SK-N-SH (cell line): ENCODE data around the gene RBBP8NL. TPM values are rescaled to one million over a fixed set of nuclear protein-coding genes. Genes with fewer than 3 reads are reported as not detected.

Experiments
- CTCF ChIA-PET: fragments of 300-600, 350-600 bp; formaldehyde crosslinking; extraction: SDS; loops from one replicate; lab custom pipeline; 2021; lab: Yijun Ruan, JAX
- POLR2A ChIA-PET: fragments of 350-600 bp; sonication (Branson Sonifier 250); formaldehyde crosslinking; extraction: SDS; loops from one replicate; lab custom pipeline; 2020; ENCODE audit warnings: antibody characterized with exemption, inconsistent platforms; lab: Yijun Ruan, JAX
- DNase-seq: peaks from one replicate; pipeline ENCODE4 v3.0.0; 2012
- H2AFZ ChIP-seq: fragments of 200-600 bp; sonication (generic); 2 replicates; pipeline ENCODE4 v1.8.1; 2016; ENCODE audit warnings: antibody characterized with exemption, mild to moderate bottlenecking, low read depth
- H3F3A ChIP-seq: fragments of 200-600 bp; sonication (generic); replicated peaks from 2 replicates; pipeline ENCODE3; 2016; ENCODE audit warnings: antibody characterized with exemption, mild to moderate bottlenecking; ENCODE audit not compliant: insufficient read depth
- H3K27ac ChIP-seq, 2 experiments: fragments of 200-500 bp in 1 of 2; fragments of 200-600 bp in 1 of 2; sonication (Bioruptor generic) in 1 of 2; sonication (generic), shearing (Covaris generic) in 1 of 2; 2 replicates each; pipeline versions ENCODE4 v1.5.1 to v1.6.1; 2014 to 2016; ENCODE audit warnings: low read depth in 2 of 2, inconsistent platforms in 1 of 2, low read length in 1 of 2, mild to moderate bottlenecking in 1 of 2, mixed read lengths in 1 of 2
- H3K27me3 ChIP-seq: fragments of 200-600 bp; sonication (generic), shearing (Covaris generic); 2 replicates; pipeline ENCODE4 v1.6.1; 2016; ENCODE audit warnings: mixed run types; ENCODE audit not compliant: insufficient read depth
- H3K36me3 ChIP-seq, 2 experiments: fragments of 200-500 bp in 1 of 2; fragments of 200-600 bp in 1 of 2; sonication (Bioruptor generic) in 1 of 2; sonication (generic) in 1 of 2; replicated peaks in 1 of 2; 2 replicates each; pipeline versions ENCODE3 to v1.5.1; 2014 to 2016; ENCODE audit warnings: low read length in 1 of 2, mild to moderate bottlenecking in 1 of 2; ENCODE audit not compliant: insufficient read depth in 2 of 2, control insufficient read depth in 1 of 2
- H3K4me1 ChIP-seq, 2 experiments: fragments of 200-500 bp in 1 of 2; fragments of 200-600 bp in 1 of 2; sonication (Bioruptor generic) in 1 of 2; sonication (generic), shearing (Covaris generic) in 1 of 2; 2 replicates each; pipeline versions ENCODE4 v1.5.1 to v1.6.1; 2014 to 2016; ENCODE audit warnings: low read depth in 1 of 2, low read length in 1 of 2, mixed run types in 1 of 2; ENCODE audit not compliant: insufficient read depth in 2 of 2, control insufficient read depth in 1 of 2
- H3K4me2 ChIP-seq: fragments of 200-600 bp; sonication (generic), shearing (Covaris generic); 2 replicates; pipeline ENCODE4 v1.6.1; 2017; ENCODE audit warnings: mixed run types
- H3K4me3 ChIP-seq, 2 experiments: fragments of 200-500 bp in 1 of 2; fragments of 200-600 bp in 1 of 2; sonication (Bioruptor generic) in 1 of 2; sonication (generic), shearing (Covaris generic) in 1 of 2; 2 replicates each; pipeline versions ENCODE4 v1.5.1 to v1.8.1; 2014 to 2016; ENCODE audit warnings: low read depth in 2 of 2, inconsistent platforms in 1 of 2, low read length in 1 of 2, mild to moderate bottlenecking in 1 of 2, mixed read lengths in 1 of 2, moderate library complexity in 1 of 2
- H3K79me2 ChIP-seq: fragments of 200-600 bp; sonication (generic); 2 replicates; pipeline ENCODE4 v1.8.1; 2017; ENCODE audit warnings: mild to moderate bottlenecking; ENCODE audit not compliant: insufficient read depth
- H3K9ac ChIP-seq: fragments of 200-600 bp; sonication (generic); 2 replicates; pipeline ENCODE4 v1.6.1; 2017; ENCODE audit warnings: mixed run types
- H3K9me2 ChIP-seq: fragments of 200-600 bp; sonication (generic); 2 replicates; pipeline ENCODE4 v1.6.1; 2017; ENCODE audit warnings: mixed run types
- H3K9me3 ChIP-seq: fragments of 200-600 bp; sonication (generic); 2 replicates; pipeline ENCODE4 v1.6.1; 2017; ENCODE audit warnings: mixed run types, mild to moderate bottlenecking, moderate library complexity
- H4K20me1 ChIP-seq: fragments of 200-600 bp; sonication (generic); 2 replicates; pipeline ENCODE4 v1.6.1; 2017; ENCODE audit warnings: mild to moderate bottlenecking, mixed run types; ENCODE audit not compliant: insufficient read depth
- CHD2 ChIP-seq: fragments of 150-350 bp; IDR thresholded peaks from 2 replicates; pipeline ENCODE4 v1.6.1; 2018; ENCODE audit warnings: low read length; ENCODE audit not compliant: partially characterized antibody
- EP300 ChIP-seq, 2 experiments: IDR thresholded peaks; 2 replicates each; pipeline versions ENCODE4 v1.4.0 to v1.6.1; 2012; ENCODE audit warnings: borderline replicate concordance in 1 of 2, low read depth in 1 of 2, low read length in 1 of 2
- FOSL2 ChIP-seq: IDR thresholded peaks from 2 replicates; pipeline ENCODE4 v1.4.0; 2012; ENCODE audit warnings: low read depth, mild to moderate bottlenecking, moderate library complexity, borderline replicate concordance
- FOXJ3 ChIP-seq: sonication (generic); formaldehyde crosslinking; IDR thresholded peaks from 2 replicates; pipeline ENCODE4 v1.5.1; 2020; ENCODE audit warnings: mild to moderate bottlenecking, missing genetic modification reagents
- IRF3 ChIP-seq: fragments of 150-350 bp; IDR thresholded peaks from 2 replicates; pipeline ENCODE4 v1.6.1; 2016; ENCODE audit warnings: mild to moderate bottlenecking, low read depth, low read length
- NFIC ChIP-seq: IDR thresholded peaks from 2 replicates; pipeline ENCODE4 v1.4.0; 2012; ENCODE audit warnings: borderline replicate concordance
- POLR2AphosphoS5 ChIP-seq: IDR thresholded peaks from 2 replicates; pipeline ENCODE4 v1.6.1; 2012; ENCODE audit warnings: low read depth, low read length
- RAD21 ChIP-seq: IDR thresholded peaks from 2 replicates; pipeline ENCODE4 v1.6.1; 2012; ENCODE audit warnings: mild to moderate bottlenecking, low read length
- RCOR1 ChIP-seq: fragments of 150-350 bp; IDR thresholded peaks from 2 replicates; pipeline ENCODE4 v1.6.1; 2017; ENCODE audit warnings: antibody characterized with exemption, low read length
- SIN3A ChIP-seq: IDR thresholded peaks from 2 replicates; pipeline ENCODE4 v1.6.1; 2012; ENCODE audit warnings: low read depth, mild to moderate bottlenecking, low read length, moderate library complexity, borderline replicate concordance
- TAF1 ChIP-seq: IDR thresholded peaks from 2 replicates; pipeline ENCODE4 v1.6.1; 2012; ENCODE audit warnings: low read depth, mild to moderate bottlenecking, low read length, moderate library complexity, borderline replicate concordance
- TCF12 ChIP-seq: IDR thresholded peaks from 2 replicates; pipeline ENCODE4 v1.4.0; 2012
- USF1 ChIP-seq: IDR thresholded peaks from 2 replicates; pipeline ENCODE4 v1.4.0; 2012; ENCODE audit warnings: low read depth, borderline replicate concordance
- YY1 ChIP-seq: IDR thresholded peaks from 2 replicates; pipeline ENCODE4 v1.4.0; 2012; ENCODE audit warnings: low read depth, mild to moderate bottlenecking
- WGBS: methylation state at CpG from one replicate; pipeline ENCODE4 v1.1.6; 2017; ENCODE audit warnings: low lambda C conversion rate; 5-methylcytosine and 5-hydroxymethylcytosine counted together
- polyA plus RNA-seq, 3 experiments: library from polyadenylated mRNA; depleted of rRNA; stranded (reverse); fragments of >200 nt; gene quantifications; 2 replicates each; pipeline ENCODE4 v1.2.3, GENCODE V29; 2012
- TF ChIP-seq, protein P1 (sequence below): IDR thresholded peaks from 2 replicates; pipeline ENCODE4; 2012
- TF ChIP-seq, protein P2 (sequence below): fragments of 200-600 bp; sonication (generic); IDR thresholded peaks from 2 replicates; pipeline ENCODE4 v1.6.1; 2017; ENCODE audit warnings: antibody characterized with exemption, mild to moderate bottlenecking, moderate library complexity
- TF ChIP-seq, protein P3 (sequence below): IDR thresholded peaks from 2 replicates; pipeline ENCODE4 v1.4.0; 2012; ENCODE audit warnings: low read depth
- TF ChIP-seq, protein P4 (sequence below): fragments of 150-350 bp; IDR thresholded peaks from 2 replicates; pipeline ENCODE4 v1.6.1; 2017; ENCODE audit warnings: antibody characterized with exemption, low read length, low read depth, borderline replicate concordance

The RBBP8NL gene
- polyA plus RNA-seq, 1 of the 3 experiments (the other 2 are of a cell fraction): not detected

GRCh38 chr20:62413896-62414481, 13.3 kb downstream of the RBBP8NL start:
- ChIA-PET POLR2A (no interaction called here), CTCF (interaction anchor here (0.8 to 1.3 kb wide), 7 partner anchors 12 to 203 kb away, joined by 3 to 5 read pairs (median 3); partner anchors contain the start of gene RBBP8NL)
- Histone ChIP-seq H3K4me1 (peaks cover 0 to 19% of the 10 kb centered on the region in 2 experiments; a peak in 1 of 4 replicates), H3K4me3 (no peak overlapping the region), H3K9ac (no peak overlapping the region), H3K27ac (no peak overlapping the region), H3F3A (no peaks in the 10 kb centered on the region), H3K79me2 (no peaks in the 10 kb centered on the region), H3K27me3 (no peaks in the 10 kb centered on the region), H3K9me3 (no peaks in the 10 kb centered on the region), H3K9me2 (no peaks in the 10 kb centered on the region), H3K4me2 (no peak overlapping the region), H3K36me3 (no peaks in the 10 kb centered on the region), H4K20me1 (no peaks in the 10 kb centered on the region), H2AFZ (no peak overlapping the region)
- DNase-seq: peak; percentile 66
- WGBS: 33% methylated on average over 3 of the region's 22 CpGs
- TF ChIP-seq, protein P1, sequence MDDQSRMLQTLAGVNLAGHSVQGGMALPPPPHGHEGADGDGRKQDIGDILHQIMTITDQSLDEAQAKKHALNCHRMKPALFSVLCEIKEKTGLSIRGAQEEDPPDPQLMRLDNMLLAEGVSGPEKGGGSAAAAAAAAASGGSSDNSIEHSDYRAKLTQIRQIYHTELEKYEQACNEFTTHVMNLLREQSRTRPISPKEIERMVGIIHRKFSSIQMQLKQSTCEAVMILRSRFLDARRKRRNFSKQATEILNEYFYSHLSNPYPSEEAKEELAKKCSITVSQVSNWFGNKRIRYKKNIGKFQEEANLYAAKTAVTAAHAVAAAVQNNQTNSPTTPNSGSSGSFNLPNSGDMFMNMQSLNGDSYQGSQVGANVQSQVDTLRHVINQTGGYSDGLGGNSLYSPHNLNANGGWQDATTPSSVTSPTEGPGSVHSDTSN: no peak
- TF ChIP-seq YY1: no peak
- TF ChIP-seq EP300 (IDR thresholded peaks at IDR 0.05; ENCODE audit: borderline replicate concordance in 1 of 2, low read depth in 1 of 2, low read length in 1 of 2): no peak
- no peak for TF ChIP-seq IRF3
- TF ChIP-seq, protein P2, sequence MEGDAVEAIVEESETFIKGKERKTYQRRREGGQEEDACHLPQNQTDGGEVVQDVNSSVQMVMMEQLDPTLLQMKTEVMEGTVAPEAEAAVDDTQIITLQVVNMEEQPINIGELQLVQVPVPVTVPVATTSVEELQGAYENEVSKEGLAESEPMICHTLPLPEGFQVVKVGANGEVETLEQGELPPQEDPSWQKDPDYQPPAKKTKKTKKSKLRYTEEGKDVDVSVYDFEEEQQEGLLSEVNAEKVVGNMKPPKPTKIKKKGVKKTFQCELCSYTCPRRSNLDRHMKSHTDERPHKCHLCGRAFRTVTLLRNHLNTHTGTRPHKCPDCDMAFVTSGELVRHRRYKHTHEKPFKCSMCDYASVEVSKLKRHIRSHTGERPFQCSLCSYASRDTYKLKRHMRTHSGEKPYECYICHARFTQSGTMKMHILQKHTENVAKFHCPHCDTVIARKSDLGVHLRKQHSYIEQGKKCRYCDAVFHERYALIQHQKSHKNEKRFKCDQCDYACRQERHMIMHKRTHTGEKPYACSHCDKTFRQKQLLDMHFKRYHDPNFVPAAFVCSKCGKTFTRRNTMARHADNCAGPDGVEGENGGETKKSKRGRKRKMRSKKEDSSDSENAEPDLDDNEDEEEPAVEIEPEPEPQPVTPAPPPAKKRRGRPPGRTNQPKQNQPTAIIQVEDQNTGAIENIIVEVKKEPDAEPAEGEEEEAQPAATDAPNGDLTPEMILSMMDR: peak; percentile 27; the same call in 1 of the 2 replicates
- TF ChIP-seq NFIC: no peak

GRCh38 chr20:62413025-62413570, 14.2 kb downstream of the RBBP8NL start:
- Histone ChIP-seq H3K27me3 (no peaks in the 10 kb centered on the region), H2AFZ (no peak overlapping the region), H3K9me3 (no peaks in the 10 kb centered on the region), H3K4me2 (no peak overlapping the region), H3K4me3 (no peak overlapping the region), H3F3A (no peaks in the 10 kb centered on the region), H3K36me3 (no peaks in the 10 kb centered on the region), H3K79me2 (no peaks in the 10 kb centered on the region), H4K20me1 (no peaks in the 10 kb centered on the region), H3K9ac (no peak overlapping the region), H3K4me1 (peaks cover 0 to 21% of the 10 kb centered on the region in 2 experiments; a peak in 1 of 4 replicates), H3K27ac (no peak overlapping the region), H3K9me2 (no peaks in the 10 kb centered on the region)
- WGBS: 60% methylated on average over 2 of the region's 11 CpGs
- ChIA-PET POLR2A (no interaction called here), CTCF (interaction anchor here (0.8 to 1.3 kb wide), 3 partner anchors 15 to 204 kb away, joined by 3 to 4 read pairs (median 3); partner anchors contain the start of gene RBBP8NL)
- TF ChIP-seq, protein P3, sequence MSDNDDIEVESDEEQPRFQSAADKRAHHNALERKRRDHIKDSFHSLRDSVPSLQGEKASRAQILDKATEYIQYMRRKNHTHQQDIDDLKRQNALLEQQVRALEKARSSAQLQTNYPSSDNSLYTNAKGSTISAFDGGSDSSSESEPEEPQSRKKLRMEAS: no peak
- TF ChIP-seq TCF12: no peak
- no peak for TF ChIP-seq SIN3A
- TF ChIP-seq, protein P4, sequence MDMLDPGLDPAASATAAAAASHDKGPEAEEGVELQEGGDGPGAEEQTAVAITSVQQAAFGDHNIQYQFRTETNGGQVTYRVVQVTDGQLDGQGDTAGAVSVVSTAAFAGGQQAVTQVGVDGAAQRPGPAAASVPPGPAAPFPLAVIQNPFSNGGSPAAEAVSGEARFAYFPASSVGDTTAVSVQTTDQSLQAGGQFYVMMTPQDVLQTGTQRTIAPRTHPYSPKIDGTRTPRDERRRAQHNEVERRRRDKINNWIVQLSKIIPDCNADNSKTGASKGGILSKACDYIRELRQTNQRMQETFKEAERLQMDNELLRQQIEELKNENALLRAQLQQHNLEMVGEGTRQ: no peak
- TF ChIP-seq, protein P1: no peak
- TF ChIP-seq FOXJ3 (CRISPR knock-in tag): no peak
- no peak for TF ChIP-seq EP300 (IDR thresholded peaks at IDR 0.05; ENCODE audit: borderline replicate concordance in 1 of 2, low read depth in 1 of 2, low read length in 1 of 2)
- TF ChIP-seq TAF1: no peak
- TF ChIP-seq CHD2: no peak
- TF ChIP-seq POLR2AphosphoS5: no peak
- TF ChIP-seq RAD21: no peak
- TF ChIP-seq FOSL2: no peak
- no peak for TF ChIP-seq NFIC
- no peak for TF ChIP-seq RCOR1
- no peak for TF ChIP-seq USF1
- DNase-seq: no peak
